OCI-LY3 (cell line): ENCODE data around the gene OS9.

Experiments
- EZH2phosphoT487 ChIP-seq: fragments of 200-600 bp; shearing (Covaris generic); IDR thresholded peaks from 2 replicates; pipeline ENCODE4 v1.6.1; 2018; ENCODE audit warnings: antibody characterized with exemption, mixed run types, low read depth
- TF ChIP-seq, protein P1 (sequence below): fragments of 200-600, 300-600 bp; sonication (generic); IDR thresholded peaks from 2 replicates; pipeline ENCODE4 v1.5.1; 2014; ENCODE audit warnings: antibody characterized with exemption, low read length, low read depth

- TF ChIP-seq, protein P1, sequence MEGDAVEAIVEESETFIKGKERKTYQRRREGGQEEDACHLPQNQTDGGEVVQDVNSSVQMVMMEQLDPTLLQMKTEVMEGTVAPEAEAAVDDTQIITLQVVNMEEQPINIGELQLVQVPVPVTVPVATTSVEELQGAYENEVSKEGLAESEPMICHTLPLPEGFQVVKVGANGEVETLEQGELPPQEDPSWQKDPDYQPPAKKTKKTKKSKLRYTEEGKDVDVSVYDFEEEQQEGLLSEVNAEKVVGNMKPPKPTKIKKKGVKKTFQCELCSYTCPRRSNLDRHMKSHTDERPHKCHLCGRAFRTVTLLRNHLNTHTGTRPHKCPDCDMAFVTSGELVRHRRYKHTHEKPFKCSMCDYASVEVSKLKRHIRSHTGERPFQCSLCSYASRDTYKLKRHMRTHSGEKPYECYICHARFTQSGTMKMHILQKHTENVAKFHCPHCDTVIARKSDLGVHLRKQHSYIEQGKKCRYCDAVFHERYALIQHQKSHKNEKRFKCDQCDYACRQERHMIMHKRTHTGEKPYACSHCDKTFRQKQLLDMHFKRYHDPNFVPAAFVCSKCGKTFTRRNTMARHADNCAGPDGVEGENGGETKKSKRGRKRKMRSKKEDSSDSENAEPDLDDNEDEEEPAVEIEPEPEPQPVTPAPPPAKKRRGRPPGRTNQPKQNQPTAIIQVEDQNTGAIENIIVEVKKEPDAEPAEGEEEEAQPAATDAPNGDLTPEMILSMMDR = no peak
- TF ChIP-seq EZH2phosphoT487 = no peak
These were observed 3.1 kb downstream of the OS9 start for GRCh38 chr12:57697076-57697475.
